Cardiac fibroblast (primary cell): ENCODE data around the gene MINDY4B.

Experiments used
- DNase-seq, 2 donors: peaks; one replicate each; pipeline versions ENCODE4 v3.0.0 to v3.0.0-alpha.2; 2010; ENCODE audit warnings: low read depth in 2 of 2
- H3K4me3 ChIP-seq, 2 donors: replicated peaks in 1 of 2; 1 replicate in 1 of 2; 2 replicates in 1 of 2; pipeline ENCODE4 v1.5.1; 2011; ENCODE audit warnings: low read depth in 2 of 2, low read length in 2 of 2, mild to moderate bottlenecking in 2 of 2, moderate library complexity in 1 of 2
- TF ChIP-seq, protein P1 (sequence below): IDR thresholded peaks from one replicate; pipeline ENCODE4 v1.5.1; 2011; ENCODE audit warnings: low read depth, mild to moderate bottlenecking, low read length, inconsistent platforms

MINDY4B gene

GRCh38 chr3:150840802-150841515 is 64.3 kb downstream of the MINDY4B start:
- TF ChIP-seq, protein P1, sequence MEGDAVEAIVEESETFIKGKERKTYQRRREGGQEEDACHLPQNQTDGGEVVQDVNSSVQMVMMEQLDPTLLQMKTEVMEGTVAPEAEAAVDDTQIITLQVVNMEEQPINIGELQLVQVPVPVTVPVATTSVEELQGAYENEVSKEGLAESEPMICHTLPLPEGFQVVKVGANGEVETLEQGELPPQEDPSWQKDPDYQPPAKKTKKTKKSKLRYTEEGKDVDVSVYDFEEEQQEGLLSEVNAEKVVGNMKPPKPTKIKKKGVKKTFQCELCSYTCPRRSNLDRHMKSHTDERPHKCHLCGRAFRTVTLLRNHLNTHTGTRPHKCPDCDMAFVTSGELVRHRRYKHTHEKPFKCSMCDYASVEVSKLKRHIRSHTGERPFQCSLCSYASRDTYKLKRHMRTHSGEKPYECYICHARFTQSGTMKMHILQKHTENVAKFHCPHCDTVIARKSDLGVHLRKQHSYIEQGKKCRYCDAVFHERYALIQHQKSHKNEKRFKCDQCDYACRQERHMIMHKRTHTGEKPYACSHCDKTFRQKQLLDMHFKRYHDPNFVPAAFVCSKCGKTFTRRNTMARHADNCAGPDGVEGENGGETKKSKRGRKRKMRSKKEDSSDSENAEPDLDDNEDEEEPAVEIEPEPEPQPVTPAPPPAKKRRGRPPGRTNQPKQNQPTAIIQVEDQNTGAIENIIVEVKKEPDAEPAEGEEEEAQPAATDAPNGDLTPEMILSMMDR = peak; percentile 6
- DNase-seq = no peak
- H3K4me3 ChIP-seq = no peak overlapping the region

DNA sequence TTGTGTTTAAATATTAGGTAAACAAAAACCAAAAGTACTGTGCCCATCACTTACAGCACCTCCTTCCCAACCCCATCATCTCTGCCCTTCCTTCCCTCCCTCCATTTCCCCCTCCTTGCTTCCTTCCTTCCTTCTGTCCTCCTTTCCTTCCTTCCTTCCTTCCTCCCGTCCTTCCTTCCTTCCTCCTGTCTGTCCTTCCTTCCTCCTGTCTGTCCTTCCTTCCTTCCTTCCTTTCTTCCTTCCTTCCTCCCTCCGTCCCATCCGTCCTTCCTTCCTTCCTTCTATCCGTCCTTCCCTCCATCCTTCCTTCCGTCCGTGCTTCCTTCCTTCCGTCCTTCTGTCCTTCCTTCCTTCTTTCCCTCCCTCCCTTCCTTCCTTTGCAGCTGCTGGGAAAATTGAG is 74.5 kb downstream of the MINDY4B start:
- no peak overlapping the region for H3K4me3 ChIP-seq
- TF ChIP-seq, protein P1 = no peak
- DNase-seq = no peak

DNA sequence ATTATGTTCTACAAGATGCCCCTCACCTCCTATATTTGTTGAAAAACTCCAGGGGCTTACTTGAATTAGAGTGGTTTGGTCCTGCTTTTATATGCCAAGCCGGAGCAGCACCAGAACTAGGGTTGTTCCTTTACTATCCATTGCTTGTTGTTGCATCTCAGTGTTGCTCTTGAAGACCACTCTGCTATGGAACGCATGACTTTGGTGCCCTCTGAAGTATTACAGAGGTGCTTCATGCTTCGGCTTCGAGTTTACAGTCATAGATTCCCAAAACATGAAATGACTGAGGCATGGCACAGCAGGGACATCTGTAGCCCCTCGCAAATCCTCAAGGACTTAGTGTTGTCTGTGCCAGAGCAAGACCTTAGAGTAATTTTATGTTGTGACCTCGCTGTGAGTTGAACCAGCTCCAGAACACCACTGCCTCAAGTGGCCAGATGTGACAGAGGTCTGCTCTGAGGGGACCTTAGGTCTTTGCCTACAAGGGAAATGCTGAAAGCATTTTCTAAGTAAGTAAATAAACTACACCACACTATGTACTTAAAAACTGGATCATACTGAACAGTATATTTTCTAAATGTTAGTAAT is 75.1 kb downstream of the MINDY4B start:
- DNase-seq = peak in 1 of 2 donors; percentile 5
- H3K4me3 ChIP-seq = no peak overlapping the region
- TF ChIP-seq, protein P1 = no peak

DNA sequence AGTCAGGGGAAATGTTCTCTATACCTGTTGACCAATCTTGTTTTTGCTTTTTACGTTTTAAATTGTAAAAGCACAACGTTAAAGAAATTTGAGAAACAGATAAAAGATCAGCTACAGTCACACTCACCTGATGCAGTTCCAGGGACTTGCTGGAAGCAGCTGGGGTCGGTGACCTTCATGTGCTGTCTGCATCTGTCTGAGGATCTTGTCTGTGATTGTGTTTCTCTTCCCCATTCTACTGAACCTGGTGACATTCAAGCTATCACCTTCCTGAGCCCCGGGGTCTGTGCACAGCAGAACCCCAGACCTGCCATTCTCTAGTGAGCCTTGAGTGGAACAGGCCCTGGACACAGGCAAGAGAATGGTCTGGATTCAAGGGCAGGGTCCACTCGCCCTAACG is 75.8 kb downstream of the MINDY4B start:
- DNase-seq = no peak
- TF ChIP-seq, protein P1 = no peak
- H3K4me3 ChIP-seq = no peak overlapping the region

- TF ChIP-seq, protein P1 = no peak
- no peak for DNase-seq
- no peak overlapping the region for H3K4me3 ChIP-seq
These were observed 76.2 kb downstream of the MINDY4B start for GRCh38 chr3:150828997-150829396.

- TF ChIP-seq, protein P1 = no peak
- H3K4me3 ChIP-seq = no peak overlapping the region
- DNase-seq = no peak
These were observed 77.0 kb downstream of the MINDY4B start for GRCh38 chr3:150828261-150828660.
